Measurements from ENCODE around the gene NANOS1. TPM values are rescaled to one million over a fixed set of nuclear protein-coding genes. Genes with fewer than 3 reads are reported as not detected.

Gene NANOS1, protein sequence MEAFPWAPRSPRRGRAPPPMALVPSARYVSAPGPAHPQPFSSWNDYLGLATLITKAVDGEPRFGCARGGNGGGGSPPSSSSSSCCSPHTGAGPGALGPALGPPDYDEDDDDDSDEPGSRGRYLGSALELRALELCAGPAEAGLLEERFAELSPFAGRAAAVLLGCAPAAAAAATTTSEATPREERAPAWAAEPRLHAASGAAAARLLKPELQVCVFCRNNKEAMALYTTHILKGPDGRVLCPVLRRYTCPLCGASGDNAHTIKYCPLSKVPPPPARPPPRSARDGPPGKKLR
- 4.3 TPM for polyA plus RNA-seq (ENCODE audit: insufficient read length)
- long read RNA-seq, donor 1, full-length matches to known transcripts: 45 of 45 reads
- long read RNA-seq, donor 1, partial matches to known transcripts: 0 of 45 reads
- long read RNA-seq, donor 1, other reads (novel, unspliced or antisense): 0 of 45 reads
- long read RNA-seq, donor 2, full-length matches to known transcripts: 34 of 625 reads
- long read RNA-seq, donor 2, partial matches to known transcripts: 491 of 625 reads
- long read RNA-seq, donor 2, other reads (novel, unspliced or antisense): 100 of 625 reads
- long read RNA-seq, donor 3, full-length matches to known transcripts: 21 of 465 reads
- long read RNA-seq, donor 3, partial matches to known transcripts: 337 of 465 reads
- long read RNA-seq, donor 3, other reads (novel, unspliced or antisense): 107 of 465 reads
- long read RNA-seq, donor 4, full-length matches to known transcripts: 13 of 13 reads
- long read RNA-seq, donor 4, partial matches to known transcripts: 0 of 13 reads
- long read RNA-seq, donor 4, other reads (novel, unspliced or antisense): 0 of 13 reads
- long read RNA-seq, donor 5, full-length matches to known transcripts: 28 of 236 reads
- long read RNA-seq, donor 5, partial matches to known transcripts: 164 of 236 reads
- long read RNA-seq, donor 5, other reads (novel, unspliced or antisense): 44 of 236 reads
- long read RNA-seq, donor 6, full-length matches to known transcripts: 34 of 349 reads
- long read RNA-seq, donor 6, partial matches to known transcripts: 306 of 349 reads
- long read RNA-seq, donor 6, other reads (novel, unspliced or antisense): 9 of 349 reads
- long read RNA-seq, donor 7, full-length matches to known transcripts: 37 of 37 reads
- long read RNA-seq, donor 7, partial matches to known transcripts: 0 of 37 reads
- long read RNA-seq, donor 7, other reads (novel, unspliced or antisense): 0 of 37 reads
- long read RNA-seq, donor 8, full-length matches to known transcripts: 16 of 16 reads
- long read RNA-seq, donor 8, partial matches to known transcripts: 0 of 16 reads
- long read RNA-seq, donor 8, other reads (novel, unspliced or antisense): 0 of 16 reads

DNA sequence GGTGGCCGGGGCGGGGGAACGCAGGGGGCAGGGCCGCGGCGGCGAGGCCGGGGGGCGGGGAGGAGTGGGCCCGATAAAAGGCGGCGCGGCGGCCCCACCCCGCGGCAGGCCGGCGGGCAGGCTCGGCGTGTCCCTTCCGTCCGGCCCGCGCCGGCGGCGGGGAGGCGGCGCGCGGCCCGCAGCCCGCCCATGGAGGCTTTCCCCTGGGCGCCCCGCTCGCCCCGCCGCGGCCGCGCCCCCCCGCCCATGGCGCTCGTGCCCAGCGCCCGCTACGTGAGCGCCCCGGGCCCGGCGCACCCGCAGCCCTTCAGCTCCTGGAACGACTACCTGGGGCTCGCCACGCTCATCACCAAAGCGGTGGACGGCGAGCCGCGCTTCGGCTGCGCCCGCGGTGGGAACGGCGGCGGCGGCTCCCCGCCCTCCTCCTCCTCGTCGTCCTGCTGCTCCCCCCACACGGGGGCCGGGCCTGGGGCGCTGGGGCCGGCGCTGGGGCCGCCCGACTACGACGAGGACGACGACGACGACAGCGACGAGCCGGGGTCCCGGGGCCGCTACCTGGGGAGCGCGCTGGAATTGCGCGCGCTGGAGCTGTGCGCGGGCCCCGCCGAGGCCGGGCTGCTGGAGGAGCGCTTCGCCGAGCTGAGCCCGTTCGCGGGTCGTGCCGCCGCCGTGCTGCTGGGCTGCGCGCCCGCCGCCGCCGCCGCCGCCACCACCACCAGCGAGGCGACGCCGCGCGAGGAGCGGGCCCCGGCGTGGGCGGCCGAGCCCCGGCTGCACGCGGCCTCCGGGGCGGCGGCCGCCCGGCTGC, at the start of gene NANOS1:
Gene NANOS1 (plus strand): TSS at position 102 of the 808 bp plus-strand sequence. CDS start 88 bp downstream, at position 190.
- DNase-seq: peak; percentile 7

DNA sequence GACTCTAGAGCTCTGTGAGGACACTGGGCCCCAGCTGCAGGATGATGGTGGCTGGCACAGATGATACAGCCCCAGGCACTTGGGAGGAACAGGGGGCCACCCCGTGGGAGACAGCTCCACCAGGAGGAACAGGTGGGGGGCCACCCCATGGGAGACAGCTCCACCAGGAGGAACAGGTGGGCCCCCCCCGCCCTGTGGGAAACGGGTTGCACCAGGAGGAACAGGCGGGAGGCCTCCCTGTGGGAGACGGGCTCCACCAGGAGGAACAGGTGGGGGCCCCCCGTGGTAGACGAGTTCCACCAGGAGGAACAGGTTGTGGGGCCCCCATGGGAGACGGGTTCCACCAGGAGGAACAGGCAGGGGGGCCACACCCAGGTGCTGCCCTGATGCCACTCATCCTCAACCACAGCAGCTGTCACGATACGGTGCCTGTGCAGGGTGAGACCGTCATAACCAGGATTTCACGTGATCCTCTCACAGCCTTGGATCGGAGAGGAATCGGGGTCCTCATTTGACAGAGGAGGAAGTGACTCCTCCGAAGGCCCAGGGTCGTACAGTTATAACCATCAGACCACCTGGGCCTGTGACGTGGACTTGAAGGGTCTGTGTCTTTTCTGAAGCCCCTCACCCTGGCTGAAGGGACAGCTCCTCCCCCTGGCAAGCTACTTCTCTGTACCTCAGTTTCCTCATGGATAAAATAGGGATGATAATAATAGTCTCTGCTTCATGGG, 49.2 kb upstream of the NANOS1 start:
- DNase-seq: no peak

DNA sequence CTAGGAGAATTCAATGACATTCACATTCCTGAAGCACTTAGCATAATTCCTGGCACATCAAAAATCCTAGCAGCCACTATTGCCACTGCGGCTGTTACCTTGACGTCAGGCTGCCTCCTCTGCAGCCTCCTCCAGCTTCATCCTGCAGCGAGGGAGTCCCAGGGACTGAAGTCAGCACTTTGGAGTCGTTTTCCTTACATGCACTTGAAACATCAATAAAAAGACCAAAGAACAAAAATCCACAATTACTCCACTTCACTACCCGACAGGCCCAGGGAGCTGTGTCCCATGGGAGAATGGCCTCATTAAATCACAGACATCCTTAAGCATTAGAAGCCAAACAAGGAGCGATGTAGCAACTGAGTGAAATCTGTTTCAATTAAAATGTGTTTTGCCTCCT, 48.6 kb upstream of the NANOS1 start:
- DNase-seq: no peak

DNA sequence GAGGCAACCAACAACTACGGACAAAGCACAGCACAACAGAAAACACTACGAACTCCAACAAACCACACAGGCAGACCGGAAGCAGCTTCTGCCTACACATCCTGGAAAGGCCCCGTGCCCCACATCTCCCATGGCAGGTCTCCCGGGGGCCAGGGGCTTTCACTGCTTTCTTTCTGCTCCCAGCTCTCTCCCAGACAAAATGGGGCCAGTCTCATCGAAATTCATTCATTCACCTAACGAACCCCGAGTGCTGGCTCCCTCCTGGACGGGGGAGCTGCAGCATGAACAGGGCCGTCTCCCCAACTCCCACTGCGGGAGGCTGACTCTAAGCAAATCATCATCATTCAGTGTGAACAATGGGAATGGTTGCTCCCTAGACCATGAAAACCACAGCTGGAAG, 47.6 kb upstream of the NANOS1 start:
- no peak for DNase-seq

DNA sequence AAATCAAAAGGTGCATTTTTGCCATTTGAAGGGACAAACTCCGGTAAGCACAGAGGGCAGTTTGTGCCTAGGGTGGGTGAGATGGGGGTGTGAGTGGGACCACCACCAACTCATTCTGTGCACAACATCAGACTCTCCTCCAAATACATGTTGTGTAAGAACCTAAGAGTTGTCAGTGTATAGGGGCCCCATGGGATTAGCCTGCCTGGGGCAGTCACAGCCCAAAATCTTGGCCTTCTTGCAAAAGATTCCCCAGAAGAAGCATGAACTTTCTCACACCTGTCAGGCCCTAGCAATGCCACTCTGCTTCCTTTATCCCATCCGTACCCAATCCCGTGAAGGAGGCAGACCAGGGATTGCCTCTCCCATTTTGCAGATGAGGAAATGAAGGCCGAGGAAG, 47.1 kb upstream of the NANOS1 start:
- DNase-seq: no peak

DNA sequence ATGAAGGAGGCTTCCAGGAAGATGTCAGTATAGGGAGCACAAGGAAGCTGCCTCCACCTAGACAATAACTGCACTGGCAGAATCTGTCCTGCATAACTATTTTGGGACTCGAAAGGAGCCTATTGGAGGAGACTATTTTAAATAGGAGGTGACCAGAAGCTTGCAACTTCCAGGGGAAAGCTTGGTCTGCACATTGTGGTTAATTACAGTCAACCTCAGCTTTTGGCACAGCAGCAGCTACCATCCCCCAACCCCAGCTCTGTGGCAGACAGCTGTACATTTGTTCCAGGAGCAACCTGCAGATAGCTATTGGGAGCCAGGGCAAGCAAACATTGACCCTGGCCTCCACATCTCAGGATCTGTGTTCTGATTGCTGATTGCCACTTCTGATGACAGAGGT, 46.3 kb upstream of the NANOS1 start:
- DNase-seq: no peak

DNA sequence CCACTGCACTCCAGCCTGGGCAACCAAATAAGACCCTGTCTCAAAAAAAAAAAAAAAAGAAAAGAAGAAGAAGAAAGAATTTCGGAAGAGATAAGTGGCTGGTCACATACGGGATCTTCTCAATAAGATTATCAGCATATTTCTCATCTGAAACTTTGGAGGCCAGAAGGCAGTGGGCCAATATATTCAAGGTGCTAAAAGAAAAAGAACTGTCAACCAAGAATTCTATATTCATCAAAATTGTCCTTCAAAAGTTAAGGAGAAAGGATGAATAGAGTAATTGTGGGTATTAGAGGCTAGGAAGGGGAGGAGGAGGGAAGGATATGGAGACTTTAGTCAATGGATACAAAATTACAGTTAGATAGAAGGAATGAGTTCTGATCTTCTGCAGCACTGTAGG, 43.9 kb upstream of the NANOS1 start:
- DNase-seq: no peak

DNA sequence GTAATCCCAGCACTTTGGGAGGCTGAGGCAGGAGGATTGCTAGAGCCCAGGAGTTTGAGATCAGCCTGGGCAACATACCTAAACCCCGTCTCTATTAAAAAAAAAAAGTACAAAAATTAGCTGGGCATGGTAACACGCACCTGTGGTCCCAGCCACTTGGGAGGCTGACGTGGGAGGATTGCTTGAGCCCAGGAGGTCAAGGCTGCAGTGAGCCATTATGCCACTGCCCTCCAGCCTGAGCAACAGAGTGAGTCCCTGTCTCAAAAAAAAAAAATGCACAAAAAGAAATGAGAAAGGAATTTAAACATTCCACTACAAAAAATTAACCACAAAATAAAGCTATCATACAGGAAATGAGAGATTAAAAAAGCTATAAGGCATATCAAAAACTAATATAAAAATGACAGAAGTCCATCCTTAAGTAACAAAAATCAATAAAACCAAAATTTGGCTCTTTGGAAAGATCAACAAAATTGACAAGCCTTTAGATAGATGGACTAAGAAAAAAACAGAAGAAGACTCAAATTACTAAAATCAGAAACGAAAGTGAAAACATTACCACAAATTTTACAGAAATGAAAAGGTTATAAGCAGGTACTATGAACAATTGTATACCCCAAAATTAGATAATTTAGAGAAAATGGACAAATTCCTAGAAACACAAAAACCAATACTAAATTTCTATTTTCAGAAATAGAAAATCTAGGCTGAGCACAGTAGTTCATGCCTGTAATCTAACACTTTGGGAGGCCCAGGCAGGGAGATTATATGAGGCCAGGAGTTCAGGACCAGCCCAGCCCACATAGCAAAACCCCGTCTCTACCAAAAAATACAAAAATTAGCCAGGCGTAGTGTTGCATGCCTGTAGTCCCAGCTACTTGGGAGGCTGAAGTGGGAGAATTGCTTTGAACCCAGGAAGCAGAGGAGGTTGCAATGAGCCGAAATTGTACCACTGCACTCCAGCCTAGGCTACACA, 42.4 kb upstream of the NANOS1 start:
- no peak for DNase-seq

DNA sequence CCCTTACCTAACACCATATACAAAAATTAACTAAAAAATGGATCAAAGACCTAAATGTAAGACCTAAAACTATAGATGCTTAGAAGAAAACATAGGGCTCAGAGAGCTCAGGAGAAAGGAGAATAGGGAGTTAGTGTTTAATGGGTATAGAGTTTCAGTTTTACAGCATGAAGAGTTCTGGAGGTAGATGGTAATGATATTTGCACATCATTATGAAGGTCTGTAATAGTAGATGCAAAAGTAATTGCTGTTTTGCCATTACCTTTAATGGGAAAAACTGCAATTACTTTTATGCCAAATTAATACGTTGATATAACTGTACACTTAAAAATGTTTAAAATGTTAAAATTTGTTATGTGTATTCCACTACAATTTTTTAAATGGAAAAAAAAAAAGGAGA, 39.2 kb upstream of the NANOS1 start:
- DNase-seq: no peak

DNA sequence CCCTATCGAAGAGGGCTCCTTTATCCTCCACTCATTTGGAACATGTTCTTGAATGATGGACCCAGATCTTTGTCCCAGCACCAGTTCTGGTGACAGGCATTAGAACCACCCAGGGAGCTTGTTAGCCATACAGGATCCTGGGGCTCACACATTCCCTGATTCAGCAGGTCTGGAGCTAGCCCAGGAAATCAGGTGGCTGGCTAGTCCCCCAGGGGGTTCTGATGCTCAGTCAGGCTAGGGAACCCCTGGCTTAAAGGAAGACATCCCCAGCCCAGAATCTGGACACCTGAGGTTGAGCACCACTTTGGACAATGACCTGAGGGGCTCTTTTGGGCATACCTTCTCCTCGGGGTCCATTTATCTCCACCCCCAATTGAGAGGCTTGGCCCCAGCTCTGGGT, 37.0 kb upstream of the NANOS1 start:
- DNase-seq: no peak

DNA sequence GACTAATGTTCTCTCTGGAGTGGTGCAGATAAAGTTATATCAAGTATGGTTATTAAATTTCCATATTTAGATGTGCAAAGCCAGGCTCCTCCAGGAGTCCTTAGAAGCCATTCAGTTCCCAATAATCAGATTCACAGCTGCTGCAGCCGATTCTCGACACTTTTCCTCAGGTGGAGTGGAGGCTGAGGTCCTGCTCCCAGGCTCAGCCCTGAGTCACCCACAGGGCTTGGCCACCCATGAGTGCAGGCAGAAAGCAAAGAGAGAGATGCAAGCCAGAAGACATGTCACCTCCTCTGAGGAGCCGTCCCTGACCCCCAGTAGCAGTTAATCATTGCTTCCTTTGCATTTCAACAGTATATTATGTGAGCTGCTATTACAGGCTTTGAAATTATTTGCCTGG, 36.3 kb upstream of the NANOS1 start:
- DNase-seq: no peak

DNA sequence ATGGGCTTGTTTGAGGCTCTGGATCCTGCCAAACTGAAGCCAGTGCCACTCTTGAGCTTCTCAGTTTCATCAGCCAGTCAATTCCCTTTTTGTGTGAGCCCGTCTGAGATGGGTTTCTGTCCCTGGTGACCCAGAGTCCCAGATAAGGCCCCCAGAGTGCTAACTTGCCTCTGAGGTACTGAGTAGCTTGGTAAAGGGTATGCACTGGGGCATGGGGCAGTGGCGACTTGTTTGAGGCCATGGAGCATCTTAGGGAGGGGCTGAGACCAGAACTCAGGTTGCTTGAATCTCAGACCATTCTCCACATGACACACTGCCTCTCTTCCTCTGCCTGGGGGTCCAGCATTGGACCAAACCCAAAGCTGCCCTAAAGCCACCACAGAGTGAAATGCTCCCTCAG, 35.2 kb upstream of the NANOS1 start:
- no peak for DNase-seq

DNA sequence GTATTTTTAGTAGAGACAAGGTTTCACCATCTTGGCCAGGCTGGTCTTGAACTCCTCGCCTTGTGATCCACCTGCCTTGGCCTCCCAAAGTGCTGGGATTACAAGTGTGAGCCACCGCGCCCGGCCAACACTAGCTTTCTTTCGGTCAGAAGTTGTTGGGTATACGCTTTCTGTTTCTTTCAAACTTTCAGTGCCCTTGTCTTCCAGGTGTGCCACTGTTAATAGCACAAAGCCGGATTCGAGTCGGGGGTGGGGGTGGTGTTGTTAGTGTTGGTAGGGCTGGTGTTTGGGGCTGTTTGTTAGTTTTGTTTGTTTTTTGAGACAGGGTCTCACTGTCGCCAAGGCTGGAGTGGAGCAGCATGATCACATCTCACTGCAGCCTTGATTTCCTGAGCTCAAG, 33.8 kb upstream of the NANOS1 start:
- DNase-seq: no peak

DNA sequence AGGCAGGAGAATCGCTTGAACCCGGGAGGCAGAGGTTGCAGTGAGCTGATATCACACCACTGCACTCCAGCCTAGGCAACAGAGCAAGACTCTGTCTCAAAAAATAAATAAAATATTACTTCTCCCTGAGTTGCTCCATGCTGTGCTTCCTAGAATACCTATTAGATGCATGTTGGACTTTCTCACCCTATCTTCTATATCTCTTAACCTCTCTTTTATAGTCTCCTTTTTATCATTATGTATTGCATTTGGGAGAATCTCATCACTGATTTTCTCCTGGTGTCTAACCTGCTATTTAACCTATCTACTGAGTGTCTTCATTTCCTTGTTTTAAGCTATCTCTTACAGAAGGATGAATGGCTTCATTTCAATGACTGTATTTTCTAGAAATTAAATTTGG, 32.1 kb upstream of the NANOS1 start:
- DNase-seq: no peak

DNA sequence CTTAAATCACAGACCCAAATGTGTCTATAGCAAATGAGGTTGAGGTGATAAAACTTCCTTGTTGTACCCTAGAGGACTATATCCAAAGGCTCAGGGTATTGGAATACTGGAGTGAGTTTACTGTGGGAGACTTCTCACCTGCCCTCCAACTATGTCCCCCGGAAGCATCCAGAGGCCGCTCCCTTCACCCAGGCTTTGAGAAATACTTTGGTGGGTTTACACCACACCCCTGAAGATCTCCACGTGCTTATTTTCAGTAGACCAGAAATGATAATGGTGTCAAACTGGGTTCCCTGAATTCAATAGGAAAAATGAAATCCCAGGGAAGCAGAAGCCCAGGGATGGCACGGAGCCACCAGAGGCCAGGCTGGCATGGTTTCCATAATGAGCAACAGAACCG, 31.3 kb upstream of the NANOS1 start:
- DNase-seq: no peak

DNA sequence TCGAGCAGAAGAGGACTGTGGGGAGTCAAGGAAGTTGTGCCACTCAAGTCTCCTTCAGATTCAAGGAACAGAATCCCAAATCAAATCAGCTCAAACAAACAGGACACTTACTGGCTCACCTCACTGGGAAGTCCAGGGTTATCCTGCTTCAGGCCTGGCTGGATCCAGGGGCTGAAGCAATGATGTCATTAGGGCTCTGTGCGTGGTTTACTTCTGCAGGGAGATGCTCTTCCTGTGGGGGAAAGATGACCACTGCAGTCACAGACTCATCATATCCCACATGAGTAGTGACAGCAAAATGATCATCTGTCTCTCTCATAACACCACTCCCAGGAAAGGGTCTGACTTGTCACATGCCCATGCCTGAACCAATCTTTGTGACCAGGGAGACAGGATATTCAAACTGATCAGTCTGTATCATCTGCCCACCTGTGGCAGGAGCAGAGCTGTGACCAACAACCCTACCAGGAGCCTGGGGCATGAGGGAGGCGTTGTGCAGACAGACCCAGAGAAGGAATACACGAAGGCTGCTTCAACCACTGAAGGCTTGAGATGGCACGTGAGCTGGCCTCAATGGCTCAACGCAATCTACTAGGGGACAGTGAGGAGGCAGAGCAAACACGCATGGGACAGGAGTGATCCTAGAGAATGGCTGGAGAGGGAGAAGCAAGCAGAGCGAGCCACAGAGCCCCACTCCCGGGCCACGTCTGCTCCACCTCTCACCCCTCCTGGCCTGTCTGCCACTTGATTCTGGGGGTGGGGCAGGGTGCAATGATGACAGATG, 27.6 kb upstream of the NANOS1 start:
- DNase-seq: no peak

DNA sequence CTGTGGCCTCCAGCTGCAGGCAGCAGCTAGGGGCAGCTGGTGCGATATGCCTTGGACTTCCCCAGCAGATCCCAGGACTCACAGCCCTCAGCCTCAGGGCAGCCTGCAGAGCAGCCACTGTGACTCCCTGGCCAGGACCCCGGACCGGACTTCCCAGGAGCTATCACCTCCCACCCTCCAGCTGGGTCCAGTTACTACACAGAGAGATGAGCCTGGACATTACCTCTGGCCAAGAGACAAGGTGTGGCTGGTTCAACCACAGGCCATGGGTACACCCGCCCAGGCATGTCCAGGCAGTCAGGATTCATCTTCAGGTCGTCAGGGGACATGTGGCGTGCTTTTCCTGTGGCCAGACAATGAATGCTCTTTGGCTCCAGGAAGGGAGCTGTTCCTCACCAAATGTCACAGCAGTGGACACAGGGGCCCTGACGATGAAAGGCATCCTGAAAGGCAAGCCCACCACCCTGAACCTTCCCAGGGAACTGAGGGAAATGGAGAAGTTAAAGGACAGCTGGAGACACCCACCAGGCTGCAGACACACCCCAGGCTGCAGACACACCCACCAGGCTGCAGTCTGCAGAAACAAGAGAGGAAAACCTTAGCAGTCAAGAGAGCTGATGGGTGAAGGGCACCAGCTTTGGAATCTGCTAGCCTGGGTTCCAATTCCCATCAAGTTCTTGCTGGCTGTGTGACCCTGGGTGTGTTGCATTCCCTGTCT, 25.8 kb upstream of the NANOS1 start:
- no peak for DNase-seq
